ENCODE measurements around the gene CASQ2.

The CASQ2 gene

GRCh38 chr1:115728341-115728740 is 40.2 kb downstream of the CASQ2 start:
- H3K27ac ChIP-seq (ENCODE audit: low read length): peak overlapping the region; percentile 53
- no peaks in the 10 kb centered on the region for H3K9me3 ChIP-seq (ENCODE audit: control insufficient read depth in 2 of 2, low read length in 2 of 2)
- H3K9ac ChIP-seq (ENCODE audit: low read length in 2 of 2): no peak overlapping the region
- no peaks in the 10 kb centered on the region for H3K36me3 ChIP-seq (ENCODE audit: control insufficient read depth in 2 of 2, insufficient read depth in 2 of 2, low read length in 2 of 2)
- H3K27me3 ChIP-seq (ENCODE audit: control insufficient read depth in 1 of 2, insufficient read depth in 2 of 2, low read length in 2 of 2): no peaks in the 10 kb centered on the region
- H3K4me3 ChIP-seq (ENCODE audit: low read length in 2 of 2): no peak overlapping the region
- H3K4me1 ChIP-seq (ENCODE audit: control insufficient read depth, insufficient read depth, low read length): peaks cover 15% of the 10 kb centered on the region

DNA sequence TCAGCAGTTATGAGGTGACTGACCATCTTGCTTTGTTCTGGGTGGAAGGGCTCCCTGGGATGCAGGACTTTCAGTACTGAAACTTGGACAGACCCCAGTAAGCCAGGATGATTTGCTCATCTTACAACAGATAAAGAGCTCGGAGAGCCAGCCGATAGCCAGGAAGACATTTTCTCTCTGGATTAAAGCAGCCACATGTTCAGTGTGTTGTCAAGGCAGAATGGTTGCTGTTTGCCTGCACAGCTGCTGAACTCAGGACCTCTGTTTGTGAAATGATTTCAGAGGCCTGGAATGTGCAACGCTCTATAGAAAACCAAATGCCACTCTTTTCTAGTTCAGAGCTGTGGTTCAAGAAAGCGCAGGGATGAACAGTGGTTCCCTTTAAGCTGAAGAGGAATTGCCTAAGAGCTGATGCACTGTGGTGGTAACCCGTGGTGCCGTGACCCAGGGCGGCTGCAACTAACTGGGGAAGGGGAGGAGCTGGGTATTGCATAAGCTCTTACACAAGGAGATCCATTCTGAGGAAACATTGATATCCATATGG is 40.7 kb downstream of the CASQ2 start:
- H3K4me1 ChIP-seq (ENCODE audit: control insufficient read depth, insufficient read depth, low read length): peaks cover 15% of the 10 kb centered on the region
- no peak overlapping the region for H3K9ac ChIP-seq (ENCODE audit: low read length in 2 of 2)
- H3K4me3 ChIP-seq (ENCODE audit: low read length in 2 of 2): peak overlapping the region in 1 of 2 donors; percentile 3
- no peaks in the 10 kb centered on the region for H3K9me3 ChIP-seq (ENCODE audit: control insufficient read depth in 2 of 2, low read length in 2 of 2)
- no peaks in the 10 kb centered on the region for H3K36me3 ChIP-seq (ENCODE audit: control insufficient read depth in 2 of 2, insufficient read depth in 2 of 2, low read length in 2 of 2)
- peak overlapping the region; percentile 53 for H3K27ac ChIP-seq (ENCODE audit: low read length)
- no peaks in the 10 kb centered on the region for H3K27me3 ChIP-seq (ENCODE audit: control insufficient read depth in 1 of 2, insufficient read depth in 2 of 2, low read length in 2 of 2)

DNA sequence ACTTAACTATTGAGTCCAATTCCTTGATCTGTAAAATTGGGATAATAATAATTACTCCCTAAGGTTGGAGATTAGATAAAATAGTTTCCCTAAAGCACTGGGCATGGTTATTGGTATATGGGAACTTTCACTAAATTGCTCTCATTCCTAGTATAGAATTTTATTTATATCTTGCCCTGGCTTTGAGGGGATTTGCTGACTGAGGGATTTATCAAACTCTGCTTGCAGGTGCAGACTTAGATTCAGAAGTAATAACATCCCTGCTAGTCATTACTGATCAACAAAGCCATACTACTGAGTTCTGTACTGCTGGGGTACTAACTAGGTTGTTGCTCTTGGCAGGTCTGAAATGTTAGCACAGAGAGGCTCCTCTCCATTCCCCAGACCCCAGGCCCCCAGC is 41.9 kb downstream of the CASQ2 start:
- Histone ChIP-seq H3K9me3 (ENCODE audit: control insufficient read depth in 2 of 2, low read length in 2 of 2) (no peaks in the 10 kb centered on the region), H3K27ac (ENCODE audit: low read length) (no peak overlapping the region), H3K4me1 (ENCODE audit: control insufficient read depth, insufficient read depth, low read length) (peaks cover 15% of the 10 kb centered on the region), H3K36me3 (ENCODE audit: control insufficient read depth in 2 of 2, insufficient read depth in 2 of 2, low read length in 2 of 2) (no peaks in the 10 kb centered on the region), H3K27me3 (ENCODE audit: control insufficient read depth in 1 of 2, insufficient read depth in 2 of 2, low read length in 2 of 2) (no peaks in the 10 kb centered on the region), H3K4me3 (ENCODE audit: low read length in 2 of 2) (no peak overlapping the region), H3K9ac (ENCODE audit: low read length in 2 of 2) (no peak overlapping the region)

GRCh38 chr1:115726161-115726560 is 42.4 kb downstream of the CASQ2 start:
- Histone ChIP-seq H3K9me3 (ENCODE audit: control insufficient read depth in 2 of 2, low read length in 2 of 2) (no peaks in the 10 kb centered on the region), H3K4me3 (ENCODE audit: low read length in 2 of 2) (no peak overlapping the region), H3K27ac (ENCODE audit: low read length) (no peak overlapping the region), H3K36me3 (ENCODE audit: control insufficient read depth in 2 of 2, insufficient read depth in 2 of 2, low read length in 2 of 2) (no peaks in the 10 kb centered on the region), H3K9ac (ENCODE audit: low read length in 2 of 2) (no peak overlapping the region), H3K4me1 (ENCODE audit: control insufficient read depth, insufficient read depth, low read length) (peaks cover 15% of the 10 kb centered on the region), H3K27me3 (ENCODE audit: control insufficient read depth in 1 of 2, insufficient read depth in 2 of 2, low read length in 2 of 2) (no peaks in the 10 kb centered on the region)

GRCh38 chr1:115725600-115725999 is 42.9 kb downstream of the CASQ2 start:
- H3K4me3 ChIP-seq (ENCODE audit: low read length in 2 of 2): no peak overlapping the region
- no peak overlapping the region for H3K27ac ChIP-seq (ENCODE audit: low read length)
- no peak overlapping the region for H3K9ac ChIP-seq (ENCODE audit: low read length in 2 of 2)
- no peaks in the 10 kb centered on the region for H3K36me3 ChIP-seq (ENCODE audit: control insufficient read depth in 2 of 2, insufficient read depth in 2 of 2, low read length in 2 of 2)
- H3K9me3 ChIP-seq (ENCODE audit: control insufficient read depth in 2 of 2, low read length in 2 of 2): no peaks in the 10 kb centered on the region
- no peaks in the 10 kb centered on the region for H3K27me3 ChIP-seq (ENCODE audit: control insufficient read depth in 1 of 2, insufficient read depth in 2 of 2, low read length in 2 of 2)
- H3K4me1 ChIP-seq (ENCODE audit: control insufficient read depth, insufficient read depth, low read length): peaks cover 15% of the 10 kb centered on the region

DNA sequence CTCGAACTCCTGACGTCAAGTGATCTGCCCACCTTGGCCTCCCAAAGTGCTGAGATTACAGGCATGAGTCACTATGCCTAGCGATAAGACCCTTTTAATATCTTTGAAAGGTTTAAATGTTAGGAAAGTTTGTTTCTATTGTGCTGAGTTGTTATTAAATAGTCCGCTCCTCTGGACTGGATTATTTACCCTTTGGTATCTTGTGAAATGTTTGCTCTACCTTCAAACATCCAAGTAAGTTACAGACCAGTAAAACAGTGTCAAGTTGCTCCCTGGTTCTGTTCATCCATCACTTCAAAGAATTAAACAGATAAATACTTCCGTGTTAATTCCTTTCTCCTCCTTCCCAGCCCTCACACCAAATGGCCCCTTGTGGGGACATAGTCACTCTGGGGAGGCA is 44.8 kb downstream of the CASQ2 start:
- H3K36me3 ChIP-seq (ENCODE audit: control insufficient read depth in 2 of 2, insufficient read depth in 2 of 2, low read length in 2 of 2): no peaks in the 10 kb centered on the region
- H3K9me3 ChIP-seq (ENCODE audit: control insufficient read depth in 2 of 2, low read length in 2 of 2): no peaks in the 10 kb centered on the region
- no peak overlapping the region for H3K9ac ChIP-seq (ENCODE audit: low read length in 2 of 2)
- peaks cover 15% of the 10 kb centered on the region for H3K4me1 ChIP-seq (ENCODE audit: control insufficient read depth, insufficient read depth, low read length)
- H3K27ac ChIP-seq (ENCODE audit: low read length): no peak overlapping the region
- no peaks in the 10 kb centered on the region for H3K27me3 ChIP-seq (ENCODE audit: control insufficient read depth in 1 of 2, insufficient read depth in 2 of 2, low read length in 2 of 2)
- no peak overlapping the region for H3K4me3 ChIP-seq (ENCODE audit: low read length in 2 of 2)

DNA sequence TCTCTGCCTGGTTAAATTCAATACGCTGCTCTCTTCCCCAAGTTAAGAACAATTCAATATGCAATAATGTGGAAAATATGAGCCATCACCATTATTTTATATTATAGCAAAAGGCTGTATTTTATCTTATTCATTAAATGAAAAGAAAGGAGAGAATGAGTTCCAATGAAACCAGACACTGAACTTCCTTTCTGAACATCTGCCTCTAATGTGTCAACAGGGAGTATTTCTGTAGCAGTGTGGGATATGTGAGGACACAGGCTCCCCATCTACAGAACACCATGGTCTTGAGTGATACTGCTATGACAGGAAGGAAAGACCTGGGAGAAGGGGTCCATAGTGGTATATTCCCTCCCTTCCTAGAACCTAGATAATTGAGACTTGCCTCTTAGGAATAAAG is 46.3 kb downstream of the CASQ2 start:
- Histone ChIP-seq H3K27me3 (ENCODE audit: control insufficient read depth in 1 of 2, insufficient read depth in 2 of 2, low read length in 2 of 2) (no peaks in the 10 kb centered on the region), H3K9ac (ENCODE audit: low read length in 2 of 2) (no peak overlapping the region), H3K27ac (ENCODE audit: low read length) (no peak overlapping the region), H3K9me3 (ENCODE audit: control insufficient read depth in 2 of 2, low read length in 2 of 2) (no peaks in the 10 kb centered on the region), H3K4me1 (ENCODE audit: control insufficient read depth, insufficient read depth, low read length) (peaks cover 6% of the 10 kb centered on the region), H3K36me3 (ENCODE audit: control insufficient read depth in 2 of 2, insufficient read depth in 2 of 2, low read length in 2 of 2) (no peaks in the 10 kb centered on the region), H3K4me3 (ENCODE audit: low read length in 2 of 2) (no peak overlapping the region)

- H3K4me1 ChIP-seq (ENCODE audit: control insufficient read depth, insufficient read depth, low read length): no peaks in the 10 kb centered on the region
- H3K9me3 ChIP-seq (ENCODE audit: control insufficient read depth in 2 of 2, low read length in 2 of 2): no peaks in the 10 kb centered on the region
- no peak overlapping the region for H3K27ac ChIP-seq (ENCODE audit: low read length)
- no peaks in the 10 kb centered on the region for H3K36me3 ChIP-seq (ENCODE audit: control insufficient read depth in 2 of 2, insufficient read depth in 2 of 2, low read length in 2 of 2)
- no peak overlapping the region for H3K4me3 ChIP-seq (ENCODE audit: low read length in 2 of 2)
- no peaks in the 10 kb centered on the region for H3K27me3 ChIP-seq (ENCODE audit: control insufficient read depth in 1 of 2, insufficient read depth in 2 of 2, low read length in 2 of 2)
- no peak overlapping the region for H3K9ac ChIP-seq (ENCODE audit: low read length in 2 of 2)
These were observed 49.2 kb downstream of the CASQ2 start for GRCh38 chr1:115719285-115719684.

- Histone ChIP-seq H3K27ac (ENCODE audit: low read length) (no peak overlapping the region), H3K27me3 (ENCODE audit: control insufficient read depth in 1 of 2, insufficient read depth in 2 of 2, low read length in 2 of 2) (peaks cover 0 to under 1% of the 10 kb centered on the region in 2 donors), H3K4me1 (ENCODE audit: control insufficient read depth, insufficient read depth, low read length) (no peaks in the 10 kb centered on the region), H3K4me3 (ENCODE audit: low read length in 2 of 2) (no peak overlapping the region), H3K9ac (ENCODE audit: low read length in 2 of 2) (no peak overlapping the region), H3K9me3 (ENCODE audit: control insufficient read depth in 2 of 2, low read length in 2 of 2) (no peaks in the 10 kb centered on the region), H3K36me3 (ENCODE audit: control insufficient read depth in 2 of 2, insufficient read depth in 2 of 2, low read length in 2 of 2) (no peaks in the 10 kb centered on the region)
These were observed 50.3 kb downstream of the CASQ2 start for GRCh38 chr1:115718011-115718754.

DNA sequence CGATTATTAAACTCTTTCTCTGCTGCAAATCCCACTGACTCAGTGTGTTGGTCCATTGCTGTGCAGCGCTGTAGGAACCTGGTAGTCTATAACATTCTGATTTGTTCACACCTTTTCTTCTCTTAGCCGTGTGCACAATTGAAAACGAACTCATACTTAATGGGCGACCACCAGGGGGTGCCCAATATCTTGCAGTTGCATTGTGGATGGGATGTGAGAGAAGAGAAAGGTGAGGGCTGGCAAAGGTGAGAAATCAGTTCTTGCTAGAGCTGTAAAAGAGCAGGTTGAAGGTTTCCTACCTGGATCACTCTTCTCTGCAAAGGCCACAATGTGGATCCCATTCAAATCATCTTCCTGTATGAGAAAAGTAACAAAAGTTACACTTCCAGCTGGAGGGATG is 51.0 kb downstream of the CASQ2 start:
- Histone ChIP-seq H3K9me3 (ENCODE audit: control insufficient read depth in 2 of 2, low read length in 2 of 2) (no peaks in the 10 kb centered on the region), H3K27ac (ENCODE audit: low read length) (no peak overlapping the region), H3K27me3 (ENCODE audit: control insufficient read depth in 1 of 2, insufficient read depth in 2 of 2, low read length in 2 of 2) (peaks cover 0 to 3% of the 10 kb centered on the region in 2 donors), H3K4me3 (ENCODE audit: low read length in 2 of 2) (no peak overlapping the region), H3K9ac (ENCODE audit: low read length in 2 of 2) (no peak overlapping the region), H3K36me3 (ENCODE audit: control insufficient read depth in 2 of 2, insufficient read depth in 2 of 2, low read length in 2 of 2) (no peaks in the 10 kb centered on the region), H3K4me1 (ENCODE audit: control insufficient read depth, insufficient read depth, low read length) (no peaks in the 10 kb centered on the region)

GRCh38 chr1:115714572-115715141 is 53.9 kb downstream of the CASQ2 start:
- H3K4me3 ChIP-seq (ENCODE audit: low read length in 2 of 2): no peak overlapping the region
- H3K9me3 ChIP-seq (ENCODE audit: control insufficient read depth in 2 of 2, low read length in 2 of 2): no peaks in the 10 kb centered on the region
- no peaks in the 10 kb centered on the region for H3K36me3 ChIP-seq (ENCODE audit: control insufficient read depth in 2 of 2, insufficient read depth in 2 of 2, low read length in 2 of 2)
- no peaks in the 10 kb centered on the region for H3K4me1 ChIP-seq (ENCODE audit: control insufficient read depth, insufficient read depth, low read length)
- no peak overlapping the region for H3K27ac ChIP-seq (ENCODE audit: low read length)
- peaks cover 0 to 8% of the 10 kb centered on the region in 2 donors for H3K27me3 ChIP-seq (ENCODE audit: control insufficient read depth in 1 of 2, insufficient read depth in 2 of 2, low read length in 2 of 2)
- H3K9ac ChIP-seq (ENCODE audit: low read length in 2 of 2): no peak overlapping the region
